ENCODE data around the gene CCND1. TPM values are rescaled to one million over a fixed set of nuclear protein-coding genes. Genes with fewer than 3 reads are reported as not detected.

The CCND1 gene
- 1 to 10 TPM in 5 of 6 donors, not detected in 1; 1.6 to 7.7 (median 4.5) TPM for polyA plus RNA-seq (ENCODE audit: low read depth in 6 of 6)

- Mint-ChIP-seq H3K4me1 (peaks cover 27 to 35% (median 33%) of the 10 kb centered on the region in 3 donors), H3K27ac (peak within 1 kb of the TSS; percentile 69 to 96 (median 82)), H3K4me3 (peak within 1 kb of the TSS; percentile 93 to 99 (median 96)), H3K27me3 (peaks cover 29 to 34% (median 30%) of the 10 kb centered on the region in 3 donors), H3K9me3 (no peaks in the 10 kb centered on the region), H3K36me3 (no peaks in the 10 kb centered on the region)
- ATAC-seq (ENCODE audit: low read depth in 2 of 2) (peak; percentile 45 to 47), DNase-seq (peak; percentile 36)
These were observed at the start of gene CCND1 for GRCh38 chr11:69640995-69641581. TSS of gene CCND1 (plus strand) at chr11:69641156. CDS start at chr11:69641314, 158 bp downstream.

- Mint-ChIP-seq H3K36me3 (no peaks in the 10 kb centered on the region), H3K27ac (no peak overlapping the region), H3K4me3 (no peak overlapping the region), H3K27me3 (peaks cover 3 to 11% (median 4%) of the 10 kb centered on the region in 3 donors), H3K4me1 (peaks cover 0 to 1% (median 0%) of the 10 kb centered on the region in 3 donors), H3K9me3 (peaks cover 0 to 2% (median 0%) of the 10 kb centered on the region in 7 donors)
- no peak for ATAC-seq (ENCODE audit: low read depth in 2 of 2)
- DNase-seq: no peak
These were observed 47.8 kb upstream of the CCND1 start for GRCh38 chr11:69592986-69593650.

GRCh38 chr11:69593851-69594250 lies 47.1 kb upstream of the CCND1 start:
- DNase-seq: no peak
- Mint-ChIP-seq H3K4me1 (peaks cover 0 to 1% (median 0%) of the 10 kb centered on the region in 3 donors), H3K36me3 (no peaks in the 10 kb centered on the region), H3K27me3 (peaks cover 0 to 6% (median 0%) of the 10 kb centered on the region in 3 donors), H3K27ac (no peak overlapping the region), H3K9me3 (peaks cover 0 to 2% (median 0%) of the 10 kb centered on the region in 7 donors), H3K4me3 (peak overlapping the region in 1 of 8 donors; percentile 12)
- ATAC-seq (ENCODE audit: low read depth in 2 of 2): no peak

- DNase-seq (no peak), ATAC-seq (ENCODE audit: low read depth in 2 of 2) (no peak)
- Mint-ChIP-seq H3K36me3 (no peaks in the 10 kb centered on the region), H3K27me3 (peaks cover 0 to 6% (median 0%) of the 10 kb centered on the region in 3 donors), H3K4me3 (no peak overlapping the region), H3K27ac (no peak overlapping the region), H3K4me1 (peaks cover 0 to 1% (median 0%) of the 10 kb centered on the region in 3 donors), H3K9me3 (peaks cover 0 to 2% (median 0%) of the 10 kb centered on the region in 7 donors)
These were observed 46.5 kb upstream of the CCND1 start for GRCh38 chr11:69594481-69594880.

- peaks cover 0 to 6% (median 0%) of the 10 kb centered on the region in 3 donors for H3K27me3 Mint-ChIP-seq
- H3K4me1 Mint-ChIP-seq: peaks cover 0 to 1% (median 0%) of the 10 kb centered on the region in 3 donors
- no peaks in the 10 kb centered on the region for H3K36me3 Mint-ChIP-seq
- ATAC-seq (ENCODE audit: low read depth in 2 of 2) (no peak), DNase-seq (no peak)
- H3K27ac Mint-ChIP-seq: no peak overlapping the region
- H3K4me3 Mint-ChIP-seq: no peak overlapping the region
- peaks cover 0 to 2% (median 0%) of the 10 kb centered on the region in 7 donors for H3K9me3 Mint-ChIP-seq
These were observed 44.9 kb upstream of the CCND1 start for GRCh38 chr11:69595805-69596665.

- Mint-ChIP-seq H3K9me3 (peaks cover 0 to 2% (median 0%) of the 10 kb centered on the region in 7 donors), H3K4me3 (no peak overlapping the region), H3K4me1 (peaks cover 0 to 1% (median 0%) of the 10 kb centered on the region in 3 donors), H3K27me3 (peaks cover 11 to 16% (median 12%) of the 10 kb centered on the region in 3 donors), H3K36me3 (no peaks in the 10 kb centered on the region), H3K27ac (peak overlapping the region in 1 of 6 donors; percentile 62)
- DNase-seq (no peak), ATAC-seq (ENCODE audit: low read depth in 2 of 2) (no peak)
These were observed 42.8 kb upstream of the CCND1 start for GRCh38 chr11:69598147-69598546.

GRCh38 chr11:69599502-69599901 lies 41.5 kb upstream of the CCND1 start:
- no peak for ATAC-seq (ENCODE audit: low read depth in 2 of 2)
- H3K4me3 Mint-ChIP-seq: no peak overlapping the region

GRCh38 chr11:69600001-69600400 lies 41.0 kb upstream of the CCND1 start:
- H3K36me3 Mint-ChIP-seq: no peaks in the 10 kb centered on the region
- no peak for ATAC-seq (ENCODE audit: low read depth in 2 of 2)
- H3K27ac Mint-ChIP-seq: no peak overlapping the region
- no peak for DNase-seq
- H3K4me3 Mint-ChIP-seq: no peak overlapping the region
- H3K4me1 Mint-ChIP-seq: peaks cover 0 to 1% (median 0%) of the 10 kb centered on the region in 3 donors
- no peaks in the 10 kb centered on the region for H3K9me3 Mint-ChIP-seq
- H3K27me3 Mint-ChIP-seq: peaks cover 15 to 18% (median 16%) of the 10 kb centered on the region in 3 donors

More at GRCh38 chr11:69599502-69599901, 41.5 kb upstream of the CCND1 start:
- H3K27me3 Mint-ChIP-seq: peaks cover 15 to 18% (median 16%) of the 10 kb centered on the region in 3 donors
- H3K27ac Mint-ChIP-seq: no peak overlapping the region
- H3K4me1 Mint-ChIP-seq: peaks cover 0 to 1% (median 0%) of the 10 kb centered on the region in 3 donors
- DNase-seq: no peak
- H3K9me3 Mint-ChIP-seq: no peaks in the 10 kb centered on the region
- H3K36me3 Mint-ChIP-seq: no peaks in the 10 kb centered on the region

- Mint-ChIP-seq H3K9me3 (no peaks in the 10 kb centered on the region), H3K27ac (no peak overlapping the region), H3K27me3 (peaks cover 20 to 27% (median 25%) of the 10 kb centered on the region in 3 donors), H3K4me1 (peaks cover 0 to 1% (median 0%) of the 10 kb centered on the region in 3 donors), H3K4me3 (no peak overlapping the region), H3K36me3 (no peaks in the 10 kb centered on the region)
- ATAC-seq (ENCODE audit: low read depth in 2 of 2) (no peak), DNase-seq (no peak)
These were observed 39.7 kb upstream of the CCND1 start for GRCh38 chr11:69601011-69601975.

- H3K27ac Mint-ChIP-seq: no peak overlapping the region
- no peak overlapping the region for H3K4me3 Mint-ChIP-seq
- DNase-seq (no peak), ATAC-seq (ENCODE audit: low read depth in 2 of 2) (no peak)
- no peaks in the 10 kb centered on the region for H3K4me1 Mint-ChIP-seq
- peaks cover 1 to 14% (median 6%) of the 10 kb centered on the region in 7 donors for H3K9me3 Mint-ChIP-seq
- H3K36me3 Mint-ChIP-seq: peaks cover 4 to 5% of the 10 kb centered on the region in 2 donors
- peaks cover 33 to 42% (median 36%) of the 10 kb centered on the region in 3 donors for H3K27me3 Mint-ChIP-seq
These were observed 37.7 kb upstream of the CCND1 start for GRCh38 chr11:69603111-69603836.

GRCh38 chr11:69604055-69604454 lies 36.9 kb upstream of the CCND1 start:
- peaks cover 6 to 22% (median 12%) of the 10 kb centered on the region in 7 donors for H3K9me3 Mint-ChIP-seq
- ATAC-seq (ENCODE audit: low read depth in 2 of 2): no peak
- H3K27me3 Mint-ChIP-seq: peaks cover 38 to 48% (median 43%) of the 10 kb centered on the region in 3 donors

More at GRCh38 chr11:69604055-69604454, 36.9 kb upstream of the CCND1 start:
- H3K4me1 Mint-ChIP-seq: no peaks in the 10 kb centered on the region
- no peak for DNase-seq
- no peak overlapping the region for H3K27ac Mint-ChIP-seq
- H3K4me3 Mint-ChIP-seq: no peak overlapping the region
- peaks cover 12% of the 10 kb centered on the region in 2 donors for H3K36me3 Mint-ChIP-seq
